SK-N-SH (cell line): ENCODE results near the gene FCRLB. TPM values are rescaled to one million over a fixed set of nuclear protein-coding genes. Genes with fewer than 3 reads are reported as not detected.

Experiments
- CTCF ChIA-PET: fragments of 300-600, 350-600 bp; formaldehyde crosslinking; extraction: SDS; loops from one replicate; lab custom pipeline; 2021; lab: Yijun Ruan, JAX
- POLR2A ChIA-PET: fragments of 350-600 bp; sonication (Branson Sonifier 250); formaldehyde crosslinking; extraction: SDS; loops from one replicate; lab custom pipeline; 2020; ENCODE audit warnings: antibody characterized with exemption, inconsistent platforms; lab: Yijun Ruan, JAX
- DNase-seq: peaks from one replicate; pipeline ENCODE4 v3.0.0; 2012
- H2AFZ ChIP-seq: fragments of 200-600 bp; sonication (generic); 2 replicates; pipeline ENCODE4 v1.8.1; 2016; ENCODE audit warnings: antibody characterized with exemption, mild to moderate bottlenecking, low read depth
- H3F3A ChIP-seq: fragments of 200-600 bp; sonication (generic); replicated peaks from 2 replicates; pipeline ENCODE3; 2016; ENCODE audit warnings: antibody characterized with exemption, mild to moderate bottlenecking; ENCODE audit not compliant: insufficient read depth
- H3K27ac ChIP-seq, 2 experiments: fragments of 200-500 bp in 1 of 2; fragments of 200-600 bp in 1 of 2; sonication (Bioruptor generic) in 1 of 2; sonication (generic), shearing (Covaris generic) in 1 of 2; 2 replicates each; pipeline versions ENCODE4 v1.5.1 to v1.6.1; 2014 to 2016; ENCODE audit warnings: low read depth in 2 of 2, inconsistent platforms in 1 of 2, low read length in 1 of 2, mild to moderate bottlenecking in 1 of 2, mixed read lengths in 1 of 2
- H3K27me3 ChIP-seq: fragments of 200-600 bp; sonication (generic), shearing (Covaris generic); 2 replicates; pipeline ENCODE4 v1.6.1; 2016; ENCODE audit warnings: mixed run types; ENCODE audit not compliant: insufficient read depth
- H3K36me3 ChIP-seq, 2 experiments: fragments of 200-500 bp in 1 of 2; fragments of 200-600 bp in 1 of 2; sonication (Bioruptor generic) in 1 of 2; sonication (generic) in 1 of 2; replicated peaks in 1 of 2; 2 replicates each; pipeline versions ENCODE3 to v1.5.1; 2014 to 2016; ENCODE audit warnings: low read length in 1 of 2, mild to moderate bottlenecking in 1 of 2; ENCODE audit not compliant: insufficient read depth in 2 of 2, control insufficient read depth in 1 of 2
- H3K4me1 ChIP-seq, 2 experiments: fragments of 200-500 bp in 1 of 2; fragments of 200-600 bp in 1 of 2; sonication (Bioruptor generic) in 1 of 2; sonication (generic), shearing (Covaris generic) in 1 of 2; 2 replicates each; pipeline versions ENCODE4 v1.5.1 to v1.6.1; 2014 to 2016; ENCODE audit warnings: low read depth in 1 of 2, low read length in 1 of 2, mixed run types in 1 of 2; ENCODE audit not compliant: insufficient read depth in 2 of 2, control insufficient read depth in 1 of 2
- H3K4me2 ChIP-seq: fragments of 200-600 bp; sonication (generic), shearing (Covaris generic); 2 replicates; pipeline ENCODE4 v1.6.1; 2017; ENCODE audit warnings: mixed run types
- H3K4me3 ChIP-seq, 2 experiments: fragments of 200-500 bp in 1 of 2; fragments of 200-600 bp in 1 of 2; sonication (Bioruptor generic) in 1 of 2; sonication (generic), shearing (Covaris generic) in 1 of 2; 2 replicates each; pipeline versions ENCODE4 v1.5.1 to v1.8.1; 2014 to 2016; ENCODE audit warnings: low read depth in 2 of 2, inconsistent platforms in 1 of 2, low read length in 1 of 2, mild to moderate bottlenecking in 1 of 2, mixed read lengths in 1 of 2, moderate library complexity in 1 of 2
- H3K79me2 ChIP-seq: fragments of 200-600 bp; sonication (generic); 2 replicates; pipeline ENCODE4 v1.8.1; 2017; ENCODE audit warnings: mild to moderate bottlenecking; ENCODE audit not compliant: insufficient read depth
- H3K9ac ChIP-seq: fragments of 200-600 bp; sonication (generic); 2 replicates; pipeline ENCODE4 v1.6.1; 2017; ENCODE audit warnings: mixed run types
- H3K9me2 ChIP-seq: fragments of 200-600 bp; sonication (generic); 2 replicates; pipeline ENCODE4 v1.6.1; 2017; ENCODE audit warnings: mixed run types
- H3K9me3 ChIP-seq: fragments of 200-600 bp; sonication (generic); 2 replicates; pipeline ENCODE4 v1.6.1; 2017; ENCODE audit warnings: mixed run types, mild to moderate bottlenecking, moderate library complexity
- H4K20me1 ChIP-seq: fragments of 200-600 bp; sonication (generic); 2 replicates; pipeline ENCODE4 v1.6.1; 2017; ENCODE audit warnings: mild to moderate bottlenecking, mixed run types; ENCODE audit not compliant: insufficient read depth
- CTCF ChIP-seq: fragments of 200-600 bp; sonication (generic); IDR thresholded peaks from 2 replicates; pipeline ENCODE4 v1.6.1; 2017; ENCODE audit warnings: antibody characterized with exemption, mild to moderate bottlenecking, moderate library complexity
- ELF1 ChIP-seq: IDR thresholded peaks from 2 replicates; pipeline ENCODE4 v1.4.0; 2012
- EP300 ChIP-seq, 2 experiments: IDR thresholded peaks; 2 replicates each; pipeline versions ENCODE4 v1.4.0 to v1.6.1; 2012; ENCODE audit warnings: borderline replicate concordance in 1 of 2, low read depth in 1 of 2, low read length in 1 of 2
- FOSL2 ChIP-seq: IDR thresholded peaks from 2 replicates; pipeline ENCODE4 v1.4.0; 2012; ENCODE audit warnings: low read depth, mild to moderate bottlenecking, moderate library complexity, borderline replicate concordance
- MEF2A ChIP-seq: IDR thresholded peaks from 2 replicates; pipeline ENCODE4 v1.4.0; 2012; ENCODE audit warnings: low read depth, borderline replicate concordance
- PBX3 ChIP-seq: IDR thresholded peaks from 2 replicates; pipeline ENCODE4; 2012
- RAD21 ChIP-seq: IDR thresholded peaks from 2 replicates; pipeline ENCODE4 v1.6.1; 2012; ENCODE audit warnings: mild to moderate bottlenecking, low read length
- REST ChIP-seq: IDR thresholded peaks from 2 replicates; pipeline ENCODE4 v1.6.1; 2012; ENCODE audit warnings: mild to moderate bottlenecking, low read depth, low read length, moderate library complexity
- RXRA ChIP-seq: IDR thresholded peaks from 2 replicates; pipeline ENCODE4 v1.4.0; 2012; ENCODE audit warnings: low read depth, mild to moderate bottlenecking, borderline replicate concordance
- TEAD4 ChIP-seq: IDR thresholded peaks from 2 replicates; pipeline ENCODE4 v1.4.0; 2012; ENCODE audit warnings: mild to moderate bottlenecking, borderline replicate concordance; ENCODE audit not compliant: insufficient read depth
- WGBS: methylation state at CpG from one replicate; pipeline ENCODE4 v1.1.6; 2017; ENCODE audit warnings: low lambda C conversion rate; 5-methylcytosine and 5-hydroxymethylcytosine counted together
- polyA plus RNA-seq, 3 experiments: library from polyadenylated mRNA; depleted of rRNA; stranded (reverse); fragments of >200 nt; gene quantifications; 2 replicates each; pipeline ENCODE4 v1.2.3, GENCODE V29; 2012

FCRLB gene
- polyA plus RNA-seq, 1 of the 3 experiments (the other 2 are of a cell fraction), result 2.6 TPM

GRCh38 chr1:161706482-161707347 is 14.6 kb upstream of the FCRLB start, which contains the start of gene FCRLA:
Gene FCRLA, plus strand, starts transcription at chr1:161707229. Its CDS starts 36 bp downstream, at chr1:161707265.
- H3F3A ChIP-seq, result peaks cover 21% of the 10 kb centered on the region
- H3K4me2 ChIP-seq, result peak within 1 kb of the TSS; percentile 66
- CTCF ChIA-PET, result no interaction called here
- no peaks in the 10 kb centered on the region for H3K9me2 ChIP-seq
- no peaks in the 10 kb centered on the region for H3K36me3 ChIP-seq
- POLR2A ChIA-PET, result no interaction called here
- no peaks in the 10 kb centered on the region for H4K20me1 ChIP-seq
- H3K9ac ChIP-seq, result peak within 1 kb of the TSS; percentile 48; the same call in 1 of the 2 replicates
- H3K9me3 ChIP-seq, result no peaks in the 10 kb centered on the region
- no peak within 1 kb of the TSS for H3K4me3 ChIP-seq
- H3K27me3 ChIP-seq, result no peaks in the 10 kb centered on the region; the same call in 1 of the 2 replicates
- H2AFZ ChIP-seq, result peak within 1 kb of the TSS; percentile 78
- no peaks in the 10 kb centered on the region for H3K79me2 ChIP-seq
- TF ChIP-seq ELF1 (no peak), CTCF (no peak), PBX3 (no peak), TEAD4 (no peak), EP300 (IDR thresholded peaks at IDR 0.05; ENCODE audit: borderline replicate concordance in 1 of 2, low read depth in 1 of 2, low read length in 1 of 2) (0 out of 4 replicates have a peak, but pooled peaks of 1 of the 2 experiments have one; percentile 23), RAD21 (no peak), FOSL2 (peak; percentile 67; the same call in 1 of the 2 replicates), REST (no peak), RXRA (no peak), MEF2A (peak; percentile 99)
- TF ChIP-seq, all 33 proteins: peak for 3
- DNase-seq, result no peak
- peaks cover 0 to 4% of the 10 kb centered on the region in 2 experiments; a peak in 1 of 4 replicates for H3K4me1 ChIP-seq
- H3K27ac ChIP-seq, result peak within 1 kb of the TSS in 1 of 2 experiments; percentile 95; a peak in 2 of 4 replicates
- WGBS, result 11% methylated on average over 4 of the region's 4 CpGs
